Endodermal cell (in vitro differentiated cells): ENCODE results near the gene TMIGD2. TPM values are rescaled to one million over a fixed set of nuclear protein-coding genes. Genes with fewer than 3 reads are reported as not detected.

Experiments used
- DNase-seq: peaks from one replicate; pipeline ENCODE4 v3.0.0-alpha.2; 2017
- H3K27ac ChIP-seq: 2 replicates; pipeline ENCODE4 v1.5.1; 2013; ENCODE audit warnings: mild to moderate bottlenecking, low read depth, low read length, moderate library complexity
- H3K27me3 ChIP-seq: 2 replicates; pipeline ENCODE4 v1.6.1; 2013; ENCODE audit warnings: mild to moderate bottlenecking, low read length, moderate library complexity; ENCODE audit not compliant: insufficient read depth, control insufficient read depth, poor library complexity, severe bottlenecking
- H3K36me3 ChIP-seq: 2 replicates; pipeline ENCODE4 v1.7.0; 2013; ENCODE audit warnings: mild to moderate bottlenecking, low read length, moderate library complexity; ENCODE audit not compliant: control insufficient read depth, insufficient read depth
- H3K4me1 ChIP-seq: one replicate; pipeline ENCODE4 v1.7.0; 2013; ENCODE audit warnings: low read length; ENCODE audit not compliant: control insufficient read depth, insufficient read depth
- H3K4me3 ChIP-seq: 2 replicates; pipeline ENCODE4 v1.5.1; 2013; ENCODE audit warnings: mild to moderate bottlenecking, low read length, moderate library complexity
- H3K9ac ChIP-seq: 2 replicates; pipeline ENCODE4 v1.6.1; 2013; ENCODE audit warnings: mild to moderate bottlenecking, low read length, moderate library complexity; ENCODE audit not compliant: poor library complexity, severe bottlenecking; ENCODE audit errors: extremely low read depth
- H3K9me3 ChIP-seq: 2 replicates; pipeline ENCODE4 v1.6.1; 2013; ENCODE audit warnings: mild to moderate bottlenecking, low read length, moderate library complexity; ENCODE audit not compliant: control insufficient read depth
- H3K27ac Mint-ChIP-seq: 2 replicates; pipeline ENCODE4 v1.8.0; 2020; ENCODE audit warnings: mixed read lengths
- H3K27me3 Mint-ChIP-seq: 2 replicates; pipeline ENCODE4 v1.8.0; 2021; ENCODE audit warnings: mild to moderate bottlenecking, mixed read lengths; ENCODE audit not compliant: insufficient read depth
- H3K36me3 Mint-ChIP-seq: 2 replicates; pipeline ENCODE4 v1.8.0; 2020; ENCODE audit warnings: low read depth, mixed read lengths
- H3K4me1 Mint-ChIP-seq: 2 replicates; pipeline ENCODE4 v1.8.0; 2020; ENCODE audit warnings: mixed read lengths
- H3K4me3 Mint-ChIP-seq: 2 replicates; pipeline ENCODE4 v1.8.0; 2020; ENCODE audit warnings: mild to moderate bottlenecking, moderate library complexity, mixed read lengths
- H3K9me3 Mint-ChIP-seq: 2 replicates; pipeline ENCODE4 v1.8.0; 2020; ENCODE audit warnings: mild to moderate bottlenecking, mixed read lengths
- CTCF ChIP-seq: fragments of 200-600 bp; sonication (generic); conservative IDR thresholded peaks from 2 replicates; pipeline ENCODE4 v1.5.0; 2021; ENCODE audit warnings: antibody characterized with exemption, mild to moderate bottlenecking
- WGBS, 2 experiments: methylation state at CpG; one replicate each; pipeline versions ENCODE4 v1.1.5 to v1.1.7; 2013; ENCODE audit warnings: missing lambda C conversion rate in 2 of 2, mixed read lengths in 1 of 2; ENCODE audit not compliant: insufficient coverage in 1 of 2, insufficient read length in 1 of 2; 5-methylcytosine and 5-hydroxymethylcytosine counted together
- total RNA-seq, 2 donors: library from RNA; stranded (reverse); fragmentation: NEBNext Ultra II Directional in 1 of 2; extraction: Animal tissue kit (Norgen Biotek cat#: 25700) in 1 of 2; gene quantifications; 2 replicates in 1 of 2; 3 replicates in 1 of 2; pipeline ENCODE4 v1.2.1, GENCODE V29; 2021

Gene TMIGD2
- total RNA-seq, 2 donors from 2014 or later = 0.58 to 0.70 TPM

GRCh38 chr19:4310247-4311121 is 8.3 kb upstream of the TMIGD2 start:
- peaks cover 45% of the 10 kb centered on the region for H3K36me3 Mint-ChIP-seq
- no peak overlapping the region for H3K4me3 ChIP-seq
- H3K27me3 Mint-ChIP-seq = no peaks in the 10 kb centered on the region
- no peak overlapping the region for H3K27ac Mint-ChIP-seq
- H3K4me3 Mint-ChIP-seq = no peak overlapping the region
- H3K9me3 Mint-ChIP-seq = peaks cover 5% of the 10 kb centered on the region
- H3K9me3 ChIP-seq = no peaks in the 10 kb centered on the region
- DNase-seq = peak; percentile 87
- no peaks in the 10 kb centered on the region for H3K4me1 Mint-ChIP-seq
- H3K36me3 ChIP-seq = peaks cover 5% of the 10 kb centered on the region
- H3K27ac ChIP-seq = no peak overlapping the region
- H3K27me3 ChIP-seq = no peaks in the 10 kb centered on the region
- TF ChIP-seq CTCF = no peak
- no peaks in the 10 kb centered on the region for H3K4me1 ChIP-seq
- 93 to 94% methylated on average over 16 to 22 of the region's 22 CpGs for WGBS, 2 experiments
- no peak overlapping the region for H3K9ac ChIP-seq

- WGBS, 2 experiments = 92 to 94% methylated on average over 12 to 16 of the region's 16 CpGs
- Mint-ChIP-seq H3K36me3 (peaks cover 23% of the 10 kb centered on the region), H3K9me3 (peaks cover 4% of the 10 kb centered on the region), H3K4me1 (peaks cover 6% of the 10 kb centered on the region), H3K27me3 (no peaks in the 10 kb centered on the region), H3K27ac (no peak overlapping the region), H3K4me3 (peak overlapping the region; percentile 51)
- H3K9ac ChIP-seq = no peak overlapping the region
- DNase-seq = no peak
- H3K4me1 ChIP-seq = no peaks in the 10 kb centered on the region
- no peak overlapping the region for H3K27ac ChIP-seq
- peaks cover 3% of the 10 kb centered on the region for H3K36me3 ChIP-seq
- TF ChIP-seq CTCF = no peak
- no peaks in the 10 kb centered on the region for H3K27me3 ChIP-seq
- H3K9me3 ChIP-seq = no peaks in the 10 kb centered on the region
- no peak overlapping the region for H3K4me3 ChIP-seq
Observed at GRCh38 chr19:4305659-4306058, 3.5 kb upstream of the TMIGD2 start.

GRCh38 chr19:4305257-4305612 is 3.0 kb upstream of the TMIGD2 start:
- no peak overlapping the region for H3K4me3 ChIP-seq

More at GRCh38 chr19:4305257-4305612, 3.0 kb upstream of the TMIGD2 start:
- TF ChIP-seq CTCF = no peak
- 87 to 98% methylated on average over 6 to 7 of the region's 7 CpGs for WGBS, 2 experiments
- Histone ChIP-seq H3K36me3 (no peaks in the 10 kb centered on the region), H3K4me1 (no peaks in the 10 kb centered on the region), H3K27me3 (no peaks in the 10 kb centered on the region), H3K9me3 (no peaks in the 10 kb centered on the region), H3K9ac (no peak overlapping the region), H3K27ac (no peak overlapping the region)
- peak; percentile 60 for DNase-seq
- Mint-ChIP-seq H3K4me3 (peak overlapping the region; percentile 51), H3K4me1 (peaks cover 6% of the 10 kb centered on the region), H3K27ac (no peak overlapping the region), H3K9me3 (no peaks in the 10 kb centered on the region), H3K36me3 (peaks cover 19% of the 10 kb centered on the region), H3K27me3 (no peaks in the 10 kb centered on the region)
